A549 treated with CpdA at 1 μM for 4 hours (cell line): ENCODE results near the gene RARS1. TPM values are rescaled to one million over a fixed set of nuclear protein-coding genes. Genes with fewer than 3 reads are reported as not detected.

Experiments used
- total RNA-seq: library from RNA; stranded (reverse); fragments of 200-300 nt; extraction: Qiagen RNA extraction; gene quantifications from 5 replicates; pipeline ENCODE4 v1.2.3, GENCODE V29; 2022; ENCODE audit warnings: low read depth

RARS1 gene
- 93.8 to 126 TPM (median 100 TPM) in 5 replicates for total RNA-seq

DNA sequence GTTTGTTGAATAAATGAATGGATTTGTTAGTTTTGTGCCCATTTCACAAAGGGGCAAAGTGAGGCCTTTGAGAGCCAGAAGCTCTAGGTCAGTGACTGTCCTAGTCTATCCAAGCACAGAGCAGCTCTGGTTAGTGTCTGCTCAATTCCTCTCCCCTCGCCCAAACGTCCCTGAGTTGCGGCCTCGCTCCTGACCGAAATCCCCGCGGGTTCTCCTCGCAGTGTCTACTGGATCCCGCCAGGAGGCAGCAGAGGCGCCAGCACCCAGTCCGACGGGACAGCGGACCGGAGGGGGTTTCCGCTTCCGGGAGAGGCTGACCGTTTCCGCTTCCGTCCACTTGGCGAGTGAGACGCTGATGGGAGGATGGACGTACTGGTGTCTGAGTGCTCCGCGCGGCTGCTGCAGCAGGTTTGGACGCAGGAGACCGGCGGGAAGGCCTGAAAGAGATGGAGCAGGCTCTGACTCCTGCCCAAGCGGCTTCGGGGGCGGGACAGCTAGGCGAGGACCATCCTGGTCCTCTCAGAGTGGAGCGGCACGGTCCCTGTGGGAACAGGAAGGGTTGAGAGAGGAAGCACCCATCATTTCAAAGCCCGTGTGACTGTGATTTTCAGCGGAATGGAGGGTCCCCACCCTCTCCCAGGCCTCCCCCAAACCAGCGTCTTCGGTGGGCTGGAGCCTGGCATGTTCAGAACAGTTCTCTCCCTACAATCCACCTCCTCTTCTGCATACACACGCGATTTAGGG, at the start of gene RARS1:
Gene RARS1 (plus strand): TSS at position 336 of the 744 bp plus-strand sequence. CDS start 28 bp downstream, at position 364.

DNA sequence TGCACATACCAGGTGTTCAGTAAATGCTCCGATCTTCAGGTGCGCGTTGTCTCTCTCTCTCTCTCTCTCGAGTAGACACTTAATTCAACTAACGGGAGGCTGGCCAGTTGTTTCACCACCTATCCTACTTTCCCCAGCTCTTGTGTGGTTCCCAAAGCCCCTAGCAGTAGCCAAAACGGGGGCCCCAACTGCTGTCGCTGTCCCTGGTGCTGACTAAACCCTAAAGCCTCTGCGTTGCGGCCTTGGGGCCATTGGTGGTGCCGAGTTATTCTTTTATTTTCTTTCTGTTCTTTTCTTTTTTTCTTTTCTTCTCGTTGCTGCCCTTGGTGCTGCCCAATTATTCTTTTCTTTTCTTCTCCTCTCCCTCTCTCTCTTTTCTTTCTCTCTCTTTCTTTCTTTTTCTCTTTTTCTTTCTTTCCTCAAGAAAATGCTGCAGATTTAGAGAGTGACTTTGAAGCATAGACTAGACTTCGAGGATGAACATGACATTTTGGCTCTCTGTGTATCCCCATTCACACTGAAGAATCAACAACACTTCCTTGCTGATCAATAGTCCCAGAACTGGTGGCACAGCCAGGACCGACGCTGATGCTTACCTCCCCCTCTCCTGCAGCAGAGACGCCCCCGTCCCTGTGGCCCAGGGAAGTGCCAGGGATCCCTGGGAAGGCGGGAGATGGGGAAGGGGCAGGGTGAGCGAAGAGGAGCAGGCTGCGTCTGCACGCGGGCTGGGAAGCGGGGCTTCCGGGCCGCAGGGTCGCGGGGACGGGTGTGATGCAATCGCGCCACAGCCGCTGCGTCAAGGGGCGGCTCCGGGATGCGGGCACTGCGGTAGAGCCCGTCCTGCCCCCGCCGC, 42.5 kb downstream of the RARS1 start, which contains the start of gene FBLL1:
Gene FBLL1 (plus strand): TSS at position 785 of the 853 bp plus-strand sequence. CDS start 200 bp downstream, outside the sequence.

Other genes starting within 250 kb of the RARS1 start
- 83.3 to 97.5 TPM (median 86.9 TPM) in 5 replicates for gene WWC1, start 194.8 kb upstream of the RARS1 start, total RNA-seq
- 0.11 to 0.24 TPM (median 0.16 TPM) in 4 of 5 replicates, not detected in the other for gene FBLL1, start 42.8 kb downstream of the RARS1 start, total RNA-seq
- 16.4 to 21.3 TPM (median 20.1 TPM) in 5 replicates for gene PANK3, start 92.9 kb downstream of the RARS1 start, total RNA-seq